GM12878 (cell line): Measurements from ENCODE around the gene VEGFB. TPM values are rescaled to one million over a fixed set of nuclear protein-coding genes. Genes with fewer than 3 reads are reported as not detected.

Experiments
- ATAC-seq: fragments of 200-7000 bp; cut with Tn5 transposase; 3 replicates; pipeline ENCODE4 v1.9.1; 2020; ENCODE audit warnings: mild to moderate bottlenecking, moderate library complexity
- BruUV-seq: library from RNA; stranded (reverse); fragments of 400-500 nt; replicated peaks from 2 replicates; lab custom pipeline; 2021; lab: Mats Ljungman, UMichigan
- CTCF ChIA-PET: fragments of 300-600 bp; sonication (Branson Sonifier 250); formaldehyde crosslinking; extraction: SDS; loops from one replicate; lab custom pipeline; 2021; ENCODE audit warnings: inconsistent platforms; lab: Yijun Ruan, JAX
- POLR2A ChIA-PET: fragments of 350-600 bp; formaldehyde crosslinking; extraction: SDS; loops from one replicate; lab custom pipeline; 2021; ENCODE audit warnings: inconsistent platforms; lab: Charles Lee
- RAD21 ChIA-PET: fragments of 300-600 bp; sonication (Branson Sonifier 250); formaldehyde crosslinking; loops from one replicate; lab custom pipeline; 2023; ENCODE audit warnings: antibody characterized with exemption; ENCODE audit not compliant: unreplicated experiment; lab: Charles Lee
- SMC1A ChIA-PET: fragments of 300-600 bp; sonication (Branson Sonifier 250); formaldehyde crosslinking; loops from one replicate; lab custom pipeline; 2023; ENCODE audit not compliant: unreplicated experiment, uncharacterized antibody; lab: Charles Lee
- DNase-seq: peaks from one replicate; pipeline ENCODE4 v3.0.0-alpha.2; 2011; ENCODE audit warnings: low read depth, low spot score
- FAIRE-seq: peaks from 3 replicates; lab custom pipeline; 2011; peaks lifted over from hg19 to GRCh38; lab: Jason Lieb, UNC
- H2AFZ ChIP-seq: 2 replicates; pipeline ENCODE4 v1.6.0; 2011; ENCODE audit warnings: low read depth, low read length, control low read depth; ENCODE audit not compliant: control insufficient read depth
- H3K27ac ChIP-seq: 2 replicates; pipeline ENCODE4 v1.5.1; 2011; ENCODE audit warnings: control low read depth; ENCODE audit not compliant: control insufficient read depth, insufficient read depth
- H3K27me3 ChIP-seq, 2 experiments: replicated peaks in 1 of 2; 2 replicates each; pipeline versions ENCODE4 v1.6.0 to v1.6.1; 2011; ENCODE audit warnings: low read length in 1 of 2; ENCODE audit not compliant: control insufficient read depth in 2 of 2, insufficient read depth in 2 of 2
- H3K36me3 ChIP-seq, 2 experiments: 2 replicates each; pipeline ENCODE4 v1.5.1; 2011; ENCODE audit warnings: low read length in 1 of 2; ENCODE audit not compliant: control insufficient read depth in 2 of 2, insufficient read depth in 2 of 2
- H3K4me1 ChIP-seq: 2 replicates; pipeline ENCODE4 v1.6.1; 2011; ENCODE audit warnings: mild to moderate bottlenecking, low read length, moderate library complexity, mixed read lengths; ENCODE audit not compliant: control insufficient read depth, insufficient read depth
- H3K4me2 ChIP-seq: 2 replicates; pipeline ENCODE4 v1.6.0; 2011; ENCODE audit warnings: control low read depth; ENCODE audit not compliant: control insufficient read depth, insufficient read depth
- H3K4me3 ChIP-seq: fragments of 200-600 bp; sonication (generic); 2 replicates; pipeline ENCODE4 v1.5.1; 2016
- H3K79me2 ChIP-seq: 2 replicates; pipeline ENCODE4 v1.6.0; 2011; ENCODE audit warnings: low read length; ENCODE audit not compliant: control insufficient read depth, insufficient read depth
- H3K9ac ChIP-seq: 2 replicates; pipeline ENCODE4 v1.8.0; 2011; ENCODE audit warnings: low read length, control low read depth, mixed read lengths; ENCODE audit not compliant: control insufficient read depth, insufficient read depth
- H3K9me3 ChIP-seq: replicated peaks from 3 replicates; pipeline ENCODE4 v1.5.1; 2011; ENCODE audit warnings: mild to moderate bottlenecking, low read length; ENCODE audit not compliant: control insufficient read depth, insufficient read depth
- H4K20me1 ChIP-seq: 2 replicates; pipeline ENCODE4 v1.6.0; 2011; ENCODE audit not compliant: control insufficient read depth, insufficient read depth
- CHD2 ChIP-seq: IDR thresholded peaks from 2 replicates; pipeline ENCODE4 v1.6.1; 2011; ENCODE audit warnings: low read depth, low read length, improper control_type of control experiment, borderline replicate concordance
- CREM ChIP-seq: IDR thresholded peaks from 2 replicates; pipeline ENCODE4 v1.6.1; 2014; ENCODE audit warnings: antibody characterized with exemption, low read depth
- ESRRA ChIP-seq: IDR thresholded peaks from 2 replicates; pipeline ENCODE4 v1.6.1; 2012; ENCODE audit warnings: mild to moderate bottlenecking, low read length, improper control_type of control experiment
- FOS ChIP-seq: IDR thresholded peaks from 3 replicates; pipeline ENCODE4 v1.6.1; 2011; ENCODE audit warnings: borderline replicate concordance; ENCODE audit not compliant: insufficient read length; ENCODE audit errors: extremely low read depth
- HDAC2 ChIP-seq: fragments of 200-600 bp; sonication (generic); IDR thresholded peaks from 2 replicates; pipeline ENCODE4 v1.6.1; 2017
- MTA2 ChIP-seq: fragments of 450-650 bp; IDR thresholded peaks from 2 replicates; pipeline ENCODE4 v1.6.1; 2016; ENCODE audit warnings: low read depth, mild to moderate bottlenecking, moderate library complexity
- NR2C2 ChIP-seq: IDR thresholded peaks from 2 replicates; pipeline ENCODE4 v1.6.1; 2011; ENCODE audit warnings: borderline replicate concordance, low read depth; ENCODE audit not compliant: control insufficient read depth, insufficient read length
- NR2F1 ChIP-seq: fragments of 450-650 bp; conservative IDR thresholded peaks from 2 replicates; pipeline ENCODE4 v1.6.1; 2017; ENCODE audit warnings: mild to moderate bottlenecking
- RAD21 ChIP-seq: IDR thresholded peaks from 2 replicates; pipeline ENCODE4 v1.6.1; 2011; ENCODE audit warnings: mild to moderate bottlenecking, low read depth, low read length, moderate library complexity; ENCODE audit not compliant: insufficient read depth
- RBBP5 ChIP-seq: fragments of 200-600 bp; sonication (generic); conservative IDR thresholded peaks from 2 replicates; pipeline ENCODE4 v1.6.1; 2016
- SIN3A ChIP-seq: IDR thresholded peaks from 2 replicates; pipeline ENCODE4 v1.6.1; 2012; ENCODE audit warnings: low read depth, low read length, improper control_type of control experiment
- SP1 ChIP-seq: IDR thresholded peaks from one replicate; pipeline ENCODE4 v1.6.1; 2011; ENCODE audit warnings: low read depth, low read length
- TAF1 ChIP-seq: IDR thresholded peaks from 2 replicates; pipeline ENCODE4 v1.6.1; 2011; ENCODE audit warnings: mild to moderate bottlenecking, low read depth, low read length, borderline replicate concordance
- YY1 ChIP-seq: IDR thresholded peaks from 2 replicates; pipeline ENCODE4 v1.6.1; 2011; ENCODE audit warnings: low read depth, mild to moderate bottlenecking, low read length
- ZNF207 ChIP-seq: fragments of 450-650 bp; IDR thresholded peaks from 2 replicates; pipeline ENCODE4 v1.6.1; 2014; ENCODE audit warnings: antibody characterized with exemption, mild to moderate bottlenecking, borderline replicate concordance
- WGBS: methylation state at CpG from one replicate; pipeline ENCODE4 v1.1.6; 2016; ENCODE audit warnings: low lambda C conversion rate; ENCODE audit not compliant: insufficient replicate concordance, insufficient coverage; ENCODE audit errors: missing lambda C conversion rate; 5-methylcytosine and 5-hydroxymethylcytosine counted together
- in situ Hi-C: fragments of 300-500 bp; cut with MboI; formaldehyde crosslinking; loops from 9 replicates; pipeline ENCODE4 v1.14.3; 2018; ENCODE audit warnings: mixed read lengths
- intact Hi-C: fragments of 100-400 bp; cut with micrococcal nuclease; formaldehyde crosslinking; loops from one replicate; pipeline ENCODE4 v1.14.2; 2022; ENCODE audit not compliant: unreplicated experiment
- polyA plus RNA-seq, 11 experiments: library from polyadenylated mRNA; depleted of rRNA in 4 of 11; unstranded in 6 of 11; stranded (reverse) in 5 of 11; fragments of >200 nt; fragmentation: Nextera tagmentation in 4 of 11; fragmentation: Illumina TruSeq in 1 of 11; extraction: Ambion mirVana in 4 of 11; extraction: Trizol in 1 of 11; gene quantifications; 1 replicate in 1 of 11; 2 replicates in 10 of 11; pipeline versions ENCODE4 v1.2.1 to v1.2.3, GENCODE V29; 2011 to 2016; ENCODE audit warnings: inconsistent platforms in 2 of 11, missing spikeins in 2 of 11, low read depth in 1 of 11
- total RNA-seq, 4 experiments: library from RNA; depleted of rRNA in 3 of 4; stranded (reverse); fragments of >200 nt in 3 of 4; fragmentation: Illumina TruSeq in 1 of 4; extraction: Trizol in 1 of 4; gene quantifications; 2 replicates each; pipeline versions ENCODE4 v1.2.1 to v1.2.3, GENCODE V29; 2013 to 2021
- TF ChIP-seq, protein P1 (sequence below): fragments of 150-350 bp; IDR thresholded peaks from 2 replicates; pipeline ENCODE4 v1.6.1; 2016; ENCODE audit warnings: low read depth, low read length
- TF ChIP-seq, protein P2 (sequence below): fragments of 450-650 bp; formaldehyde crosslinking; IDR thresholded peaks from 2 replicates; pipeline ENCODE4 v1.4.0; 2020; ENCODE audit warnings: mild to moderate bottlenecking, moderate library complexity

Gene VEGFB
- total and polyA plus RNA-seq, 10 of the 15 experiments (the other 5 are each of a cell fraction or from before 2014, with no cell fraction given) = 7.0 to 75.8 (median 20.3) TPM

DNA sequence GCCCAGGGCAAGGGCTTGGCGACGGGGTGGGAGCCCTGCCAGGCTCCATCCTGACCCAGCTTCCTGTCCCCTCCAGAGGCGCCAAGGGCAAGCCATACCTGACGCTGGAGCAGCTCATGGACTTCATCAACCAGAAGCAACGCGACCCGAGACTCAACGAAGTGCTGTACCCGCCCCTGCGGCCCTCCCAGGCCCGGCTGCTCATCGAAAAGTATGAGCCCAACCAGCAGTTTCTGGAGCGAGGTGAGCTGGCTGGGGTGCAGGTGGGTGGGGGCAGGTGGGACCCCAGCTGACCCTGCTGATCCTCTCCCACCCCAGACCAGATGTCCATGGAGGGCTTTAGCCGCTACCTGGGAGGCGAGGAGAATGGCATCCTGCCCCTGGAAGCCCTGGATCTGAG lies 21.9 kb downstream of the VEGFB start:
- intact Hi-C loops = no loop called here
- no peak for FAIRE-seq

More for the DNA sequence above, 21.9 kb downstream of the VEGFB start:
- DNase-seq = no peak
- H3K27me3 ChIP-seq = no peaks in the 10 kb centered on the region
- no peak for TF ChIP-seq MTA2
- no peak for TF ChIP-seq ESRRA
- no peak for TF ChIP-seq ZNF207
- no peak for TF ChIP-seq RBBP5
- TF ChIP-seq FOS = no peak
- TF ChIP-seq YY1 = no peak
- TF ChIP-seq HDAC2 = no peak
- TF ChIP-seq CREM = no peak
- TF ChIP-seq SIN3A = no peak
- TF ChIP-seq NR2F1 = no peak
- no peak for TF ChIP-seq NR2C2
- no peak for TF ChIP-seq CHD2
- TF ChIP-seq, protein P1, sequence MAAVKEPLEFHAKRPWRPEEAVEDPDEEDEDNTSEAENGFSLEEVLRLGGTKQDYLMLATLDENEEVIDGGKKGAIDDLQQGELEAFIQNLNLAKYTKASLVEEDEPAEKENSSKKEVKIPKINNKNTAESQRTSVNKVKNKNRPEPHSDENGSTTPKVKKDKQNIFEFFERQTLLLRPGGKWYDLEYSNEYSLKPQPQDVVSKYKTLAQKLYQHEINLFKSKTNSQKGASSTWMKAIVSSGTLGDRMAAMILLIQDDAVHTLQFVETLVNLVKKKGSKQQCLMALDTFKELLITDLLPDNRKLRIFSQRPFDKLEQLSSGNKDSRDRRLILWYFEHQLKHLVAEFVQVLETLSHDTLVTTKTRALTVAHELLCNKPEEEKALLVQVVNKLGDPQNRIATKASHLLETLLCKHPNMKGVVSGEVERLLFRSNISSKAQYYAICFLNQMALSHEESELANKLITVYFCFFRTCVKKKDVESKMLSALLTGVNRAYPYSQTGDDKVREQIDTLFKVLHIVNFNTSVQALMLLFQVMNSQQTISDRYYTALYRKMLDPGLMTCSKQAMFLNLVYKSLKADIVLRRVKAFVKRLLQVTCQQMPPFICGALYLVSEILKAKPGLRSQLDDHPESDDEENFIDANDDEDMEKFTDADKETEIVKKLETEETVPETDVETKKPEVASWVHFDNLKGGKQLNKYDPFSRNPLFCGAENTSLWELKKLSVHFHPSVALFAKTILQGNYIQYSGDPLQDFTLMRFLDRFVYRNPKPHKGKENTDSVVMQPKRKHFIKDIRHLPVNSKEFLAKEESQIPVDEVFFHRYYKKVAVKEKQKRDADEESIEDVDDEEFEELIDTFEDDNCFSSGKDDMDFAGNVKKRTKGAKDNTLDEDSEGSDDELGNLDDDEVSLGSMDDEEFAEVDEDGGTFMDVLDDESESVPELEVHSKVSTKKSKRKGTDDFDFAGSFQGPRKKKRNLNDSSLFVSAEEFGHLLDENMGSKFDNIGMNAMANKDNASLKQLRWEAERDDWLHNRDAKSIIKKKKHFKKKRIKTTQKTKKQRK = no peak
- TF ChIP-seq, protein P2, sequence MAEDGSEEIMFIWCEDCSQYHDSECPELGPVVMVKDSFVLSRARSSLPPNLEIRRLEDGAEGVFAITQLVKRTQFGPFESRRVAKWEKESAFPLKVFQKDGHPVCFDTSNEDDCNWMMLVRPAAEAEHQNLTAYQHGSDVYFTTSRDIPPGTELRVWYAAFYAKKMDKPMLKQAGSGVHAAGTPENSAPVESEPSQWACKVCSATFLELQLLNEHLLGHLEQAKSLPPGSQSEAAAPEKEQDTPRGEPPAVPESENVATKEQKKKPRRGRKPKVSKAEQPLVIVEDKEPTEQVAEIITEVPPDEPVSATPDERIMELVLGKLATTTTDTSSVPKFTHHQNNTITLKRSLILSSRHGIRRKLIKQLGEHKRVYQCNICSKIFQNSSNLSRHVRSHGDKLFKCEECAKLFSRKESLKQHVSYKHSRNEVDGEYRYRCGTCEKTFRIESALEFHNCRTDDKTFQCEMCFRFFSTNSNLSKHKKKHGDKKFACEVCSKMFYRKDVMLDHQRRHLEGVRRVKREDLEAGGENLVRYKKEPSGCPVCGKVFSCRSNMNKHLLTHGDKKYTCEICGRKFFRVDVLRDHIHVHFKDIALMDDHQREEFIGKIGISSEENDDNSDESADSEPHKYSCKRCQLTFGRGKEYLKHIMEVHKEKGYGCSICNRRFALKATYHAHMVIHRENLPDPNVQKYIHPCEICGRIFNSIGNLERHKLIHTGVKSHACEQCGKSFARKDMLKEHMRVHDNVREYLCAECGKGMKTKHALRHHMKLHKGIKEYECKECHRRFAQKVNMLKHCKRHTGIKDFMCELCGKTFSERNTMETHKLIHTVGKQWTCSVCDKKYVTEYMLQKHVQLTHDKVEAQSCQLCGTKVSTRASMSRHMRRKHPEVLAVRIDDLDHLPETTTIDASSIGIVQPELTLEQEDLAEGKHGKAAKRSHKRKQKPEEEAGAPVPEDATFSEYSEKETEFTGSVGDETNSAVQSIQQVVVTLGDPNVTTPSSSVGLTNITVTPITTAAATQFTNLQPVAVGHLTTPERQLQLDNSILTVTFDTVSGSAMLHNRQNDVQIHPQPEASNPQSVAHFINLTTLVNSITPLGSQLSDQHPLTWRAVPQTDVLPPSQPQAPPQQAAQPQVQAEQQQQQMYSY = no peak
- no peak for TF ChIP-seq TAF1
- TF ChIP-seq SP1 = no peak
- TF ChIP-seq RAD21 = no peak
- ChIA-PET SMC1A (no interaction called here), POLR2A (interaction anchor here (0.6 to 0.7 kb wide), 4 partner anchors 11 to 1440 kb away, joined by 3 read pairs; partner anchors contain the start of gene FKBP2), CTCF (interaction anchor here (0.9 kb wide), 1 partner anchor 45 kb away, joined by 4 read pairs; the partner anchor contains the start of gene CATSPERZ), RAD21 (no interaction called here)
- H4K20me1 ChIP-seq = no peaks in the 10 kb centered on the region
- no peak for ATAC-seq
- WGBS = 91% methylated on average over 15 of the region's 15 CpGs
- in situ Hi-C loops = no loop called here
- H3K4me2 ChIP-seq = no peak overlapping the region
- H3K4me3 ChIP-seq = no peak overlapping the region
- peaks cover 14% of the 10 kb centered on the region for H3K4me1 ChIP-seq
- no peak overlapping the region for H3K9ac ChIP-seq
- H3K27ac ChIP-seq = no peak overlapping the region
- H3K9me3 ChIP-seq = no peaks in the 10 kb centered on the region
- no peak overlapping the region for H2AFZ ChIP-seq
- peaks cover 0 to 5% of the 10 kb centered on the region in 2 experiments; a peak in 2 of 4 replicates for H3K36me3 ChIP-seq
- H3K79me2 ChIP-seq = no peaks in the 10 kb centered on the region; the same call in 1 of the 2 replicates
- BruUV-seq = no TSS peak
